Left ventricle myocardium inferior (tissue), 1 donor: ENCODE data around the gene CT47B1. TPM values are rescaled to one million over a fixed set of nuclear protein-coding genes. Genes with fewer than 3 reads are reported as not detected.

Experiments
- DNase-seq: peaks from one replicate; pipeline ENCODE4 v3.0.0-alpha.2; 2020
- H3K27ac ChIP-seq: fragments of 200-600 bp; replicated peaks from 2 replicates; pipeline ENCODE4 v1.8.0; 2021
- H3K27me3 ChIP-seq: fragments of 200-600 bp; 2 replicates; pipeline ENCODE4 v1.8.0; 2021; ENCODE audit warnings: low read depth
- H3K36me3 ChIP-seq: fragments of 200-600 bp; 2 replicates; pipeline ENCODE4 v1.8.0; 2021
- H3K4me1 ChIP-seq: fragments of 200-600 bp; 2 replicates; pipeline ENCODE4 v1.8.0; 2021
- H3K4me3 ChIP-seq: fragments of 200-600 bp; 2 replicates; pipeline ENCODE4 v1.8.0; 2021; ENCODE audit warnings: mild to moderate bottlenecking, moderate library complexity
- H3K9me3 ChIP-seq: fragments of 200-600 bp; replicated peaks from 2 replicates; pipeline ENCODE4 v1.8.0; 2021
- CTCF ChIP-seq: fragments of 200-600 bp; IDR thresholded peaks from 2 replicates; pipeline ENCODE4 v1.8.0; 2021; ENCODE audit warnings: antibody characterized with exemption, mild to moderate bottlenecking, borderline replicate concordance
- intact Hi-C: fragments of 100-400 bp; cut with micrococcal nuclease; formaldehyde crosslinking; loops from one replicate; pipeline ENCODE4 v1.11.0; 2022
- total RNA-seq: library from RNA; stranded (reverse); fragmentation: NEBNext Ultra II Directional; extraction: Animal tissue kit (Norgen Biotek cat#: 25700); gene quantifications from one replicate; pipeline ENCODE4 v1.2.1, GENCODE V29; 2021
- donor health status: DM: no; HTN: yes; CAD: no; lungs with severe emphysema.

CT47B1 gene
- total RNA-seq, 1 donor from 2014 or later: not detected

- H3K9me3 ChIP-seq: no peaks in the 10 kb centered on the region
- H3K27me3 ChIP-seq: no peaks in the 10 kb centered on the region
- H3K4me1 ChIP-seq: no peaks in the 10 kb centered on the region
- intact Hi-C loops: no loop called here
- H3K27ac ChIP-seq: no peak overlapping the region
- DNase-seq: no peak
- H3K4me3 ChIP-seq: no peak overlapping the region
- TF ChIP-seq CTCF: no peak
- no peaks in the 10 kb centered on the region for H3K36me3 ChIP-seq
Observed at GRCh38 chrX:120825146-120825545, 50.5 kb downstream of the CT47B1 start.

DNA sequence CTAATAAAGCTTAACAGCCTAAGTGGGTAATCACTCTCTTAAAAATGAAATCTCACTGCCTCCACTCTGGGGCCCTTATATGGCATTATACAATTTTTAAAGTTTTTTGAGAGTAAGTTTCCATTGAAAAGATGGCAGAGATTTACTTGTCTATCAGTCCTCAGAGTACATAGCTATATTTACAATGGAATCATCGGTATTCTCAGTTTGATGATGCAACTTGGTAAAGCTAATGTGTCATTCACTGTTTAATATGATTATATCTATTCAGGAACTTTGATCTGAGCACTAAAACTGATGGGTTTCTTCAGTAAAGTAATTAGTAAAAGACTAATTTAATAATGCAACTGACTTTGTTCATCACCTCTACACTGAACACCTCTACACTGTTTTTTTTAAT lies 51.6 kb downstream of the CT47B1 start:
- no peak for TF ChIP-seq CTCF
- no peaks in the 10 kb centered on the region for H3K27me3 ChIP-seq
- no peaks in the 10 kb centered on the region for H3K9me3 ChIP-seq
- H3K36me3 ChIP-seq: no peaks in the 10 kb centered on the region
- intact Hi-C loops: no loop called here
- no peak overlapping the region for H3K27ac ChIP-seq
- DNase-seq: no peak
- no peaks in the 10 kb centered on the region for H3K4me1 ChIP-seq
- H3K4me3 ChIP-seq: no peak overlapping the region

DNA sequence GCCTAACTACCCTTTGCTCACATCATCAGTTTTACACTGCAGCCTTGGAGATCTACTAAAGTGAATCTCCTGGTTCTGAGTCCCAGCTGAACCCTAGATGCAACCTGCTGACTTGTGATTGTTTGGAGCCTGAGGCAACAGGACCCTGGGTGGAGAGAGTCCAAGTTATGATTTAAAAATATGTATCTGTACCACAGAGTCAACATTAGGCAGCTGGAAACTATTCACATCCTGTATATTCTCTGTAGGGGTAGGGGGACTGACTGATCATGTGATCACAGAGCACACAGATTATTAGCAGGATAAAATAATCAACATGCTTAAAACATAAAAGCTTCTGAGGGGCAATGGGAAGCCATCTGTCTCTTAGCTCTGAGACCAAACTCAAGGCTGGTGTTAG lies 52.1 kb downstream of the CT47B1 start:
- no peak for TF ChIP-seq CTCF
- H3K27ac ChIP-seq: no peak overlapping the region
- DNase-seq: no peak
- H3K27me3 ChIP-seq: no peaks in the 10 kb centered on the region
- no peaks in the 10 kb centered on the region for H3K36me3 ChIP-seq
- H3K4me1 ChIP-seq: no peaks in the 10 kb centered on the region
- no peak overlapping the region for H3K4me3 ChIP-seq
- H3K9me3 ChIP-seq: no peaks in the 10 kb centered on the region
- intact Hi-C loops: no loop called here

Other genes with a start within 250 kb of the CT47B1 start
- gene C1GALT1C1, start 245.8 kb downstream of the CT47B1 start, total RNA-seq: 19.7 TPM
- gene CT47A11, start 61.3 kb upstream of the CT47B1 start, total RNA-seq: not detected
- not detected for gene CT47A10, start 66.2 kb upstream of the CT47B1 start, total RNA-seq
- gene CT47A9, start 71.0 kb upstream of the CT47B1 start, total RNA-seq: not detected
- gene CT47A8, start 75.9 kb upstream of the CT47B1 start, total RNA-seq: not detected
- not detected for gene CT47A7, start 80.7 kb upstream of the CT47B1 start, total RNA-seq
- gene CT47A6, start 85.6 kb upstream of the CT47B1 start, total RNA-seq: not detected
- gene CT47A5, start 90.5 kb upstream of the CT47B1 start, total RNA-seq: not detected
- gene CT47A4, start 95.3 kb upstream of the CT47B1 start, total RNA-seq: not detected
- gene CT47A3, start 100.2 kb upstream of the CT47B1 start, total RNA-seq: not detected
- not detected for gene CT47A2, start 105.1 kb upstream of the CT47B1 start, total RNA-seq
- gene CT47A1, start 109.9 kb upstream of the CT47B1 start, total RNA-seq: not detected
- 1.5 TPM for gene GLUD2, start 171.7 kb upstream of the CT47B1 start, total RNA-seq